ENCODE measurements around the gene FAM222A. TPM values are rescaled to one million over a fixed set of nuclear protein-coding genes. Genes with fewer than 3 reads are reported as not detected.

FAM222A gene
- total RNA-seq, 1 experiment from 2014 or later: 12.8 TPM

GRCh38 chr12:109726511-109727038 lies 12.9 kb downstream of the FAM222A start:
- CTCF ChIA-PET: no interaction called here
- in situ Hi-C loops (cut with HindIII; ENCODE audit: low pct_unique_long_range_greater_than_20kb, low sequenced_read_pairs): no loop called here
- intact Hi-C loops (cut with micrococcal nuclease; ENCODE audit: unreplicated experiment): no loop called here
- Histone ChIP-seq H3K27ac (ENCODE audit: low read length) (no peak overlapping the region), H3K9me3 (ENCODE audit: control insufficient read depth, insufficient read depth, low read depth, low read length) (no peaks in the 10 kb centered on the region), H3K36me3 (ENCODE audit: control insufficient read depth, insufficient read depth, low read length) (no peaks in the 10 kb centered on the region), H3K4me3 (ENCODE audit: low read depth in 2 of 2, low read length in 2 of 2) (no peak overlapping the region), H3K4me1 (ENCODE audit: control insufficient read depth, insufficient read depth, low read length) (no peaks in the 10 kb centered on the region), H3K27me3 (ENCODE audit: control insufficient read depth, insufficient read depth, low read length) (no peaks in the 10 kb centered on the region)
- ATAC-seq (no peak), DNase-seq (ENCODE audit: low read depth, low spot score) (no peak)
- POLR2A ChIA-PET: no interaction called here
- TF ChIP-seq TCF7L2 (IDR thresholded peaks at IDR 0.05; ENCODE audit: low read depth, low read length): no peak
- TF ChIP-seq, protein P1, sequence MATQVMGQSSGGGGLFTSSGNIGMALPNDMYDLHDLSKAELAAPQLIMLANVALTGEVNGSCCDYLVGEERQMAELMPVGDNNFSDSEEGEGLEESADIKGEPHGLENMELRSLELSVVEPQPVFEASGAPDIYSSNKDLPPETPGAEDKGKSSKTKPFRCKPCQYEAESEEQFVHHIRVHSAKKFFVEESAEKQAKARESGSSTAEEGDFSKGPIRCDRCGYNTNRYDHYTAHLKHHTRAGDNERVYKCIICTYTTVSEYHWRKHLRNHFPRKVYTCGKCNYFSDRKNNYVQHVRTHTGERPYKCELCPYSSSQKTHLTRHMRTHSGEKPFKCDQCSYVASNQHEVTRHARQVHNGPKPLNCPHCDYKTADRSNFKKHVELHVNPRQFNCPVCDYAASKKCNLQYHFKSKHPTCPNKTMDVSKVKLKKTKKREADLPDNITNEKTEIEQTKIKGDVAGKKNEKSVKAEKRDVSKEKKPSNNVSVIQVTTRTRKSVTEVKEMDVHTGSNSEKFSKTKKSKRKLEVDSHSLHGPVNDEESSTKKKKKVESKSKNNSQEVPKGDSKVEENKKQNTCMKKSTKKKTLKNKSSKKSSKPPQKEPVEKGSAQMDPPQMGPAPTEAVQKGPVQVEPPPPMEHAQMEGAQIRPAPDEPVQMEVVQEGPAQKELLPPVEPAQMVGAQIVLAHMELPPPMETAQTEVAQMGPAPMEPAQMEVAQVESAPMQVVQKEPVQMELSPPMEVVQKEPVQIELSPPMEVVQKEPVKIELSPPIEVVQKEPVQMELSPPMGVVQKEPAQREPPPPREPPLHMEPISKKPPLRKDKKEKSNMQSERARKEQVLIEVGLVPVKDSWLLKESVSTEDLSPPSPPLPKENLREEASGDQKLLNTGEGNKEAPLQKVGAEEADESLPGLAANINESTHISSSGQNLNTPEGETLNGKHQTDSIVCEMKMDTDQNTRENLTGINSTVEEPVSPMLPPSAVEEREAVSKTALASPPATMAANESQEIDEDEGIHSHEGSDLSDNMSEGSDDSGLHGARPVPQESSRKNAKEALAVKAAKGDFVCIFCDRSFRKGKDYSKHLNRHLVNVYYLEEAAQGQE (IDR thresholded peaks at IDR 0.05; ENCODE audit: insufficient read depth in 1 of 2, low read depth in 2 of 2, low read length in 1 of 2): no peak
- TF ChIP-seq SIN3A (IDR thresholded peaks at IDR 0.05; ENCODE audit: borderline replicate concordance, insufficient read depth, low read depth, low read length): no peak
- TF ChIP-seq POLR2AphosphoS5 (IDR thresholded peaks at IDR 0.05; ENCODE audit: low read depth, low read length): no peak
- TF ChIP-seq CTCF (IDR thresholded peaks at IDR 0.05): no peak
- no TSS peak for BruUV-seq (replicated peaks)

DNA sequence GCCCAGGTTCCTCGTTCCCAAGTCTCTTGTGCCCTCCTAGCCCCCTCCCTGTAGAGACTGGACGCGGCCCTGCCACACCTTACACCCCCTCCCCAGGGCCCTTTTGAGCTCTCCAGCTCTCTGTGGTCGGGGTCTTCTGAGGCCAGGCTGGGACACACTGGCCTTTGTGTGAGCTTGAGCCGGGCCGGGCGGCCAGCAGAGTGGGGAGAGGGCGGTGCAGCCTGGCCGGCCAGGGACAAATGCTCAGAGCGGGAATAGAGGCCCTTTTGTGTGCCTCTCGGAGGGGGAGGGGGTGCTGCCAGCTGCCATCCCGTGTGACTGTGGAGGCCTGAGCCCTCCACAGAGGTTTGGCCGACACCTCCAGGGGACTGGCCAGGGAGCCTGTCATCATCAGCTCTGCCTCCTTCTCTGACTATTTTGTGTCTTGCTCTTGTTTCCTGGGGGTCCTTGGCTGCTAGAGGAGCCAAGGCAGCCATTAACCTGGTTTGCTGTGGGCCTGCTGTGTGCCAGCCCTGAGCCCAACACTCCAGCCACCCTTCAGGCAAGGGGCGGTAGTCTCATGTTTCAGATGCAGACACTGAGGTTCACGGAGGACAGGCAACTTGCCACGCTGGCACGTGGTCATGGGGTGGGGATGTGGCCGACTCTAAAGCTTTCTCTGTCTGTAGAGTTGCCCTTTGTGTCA lies 13.6 kb downstream of the FAM222A start:
- no peaks in the 10 kb centered on the region for H3K36me3 ChIP-seq (ENCODE audit: control insufficient read depth, insufficient read depth, low read length)
- no peaks in the 10 kb centered on the region for H3K9me3 ChIP-seq (ENCODE audit: control insufficient read depth, insufficient read depth, low read depth, low read length)
- no peak overlapping the region for H3K4me3 ChIP-seq (ENCODE audit: low read depth in 2 of 2, low read length in 2 of 2)
- intact Hi-C loops (cut with micrococcal nuclease; ENCODE audit: unreplicated experiment) (no loop called here), in situ Hi-C loops (cut with HindIII; ENCODE audit: low pct_unique_long_range_greater_than_20kb, low sequenced_read_pairs) (no loop called here)
- TF ChIP-seq POLR2AphosphoS5 (IDR thresholded peaks at IDR 0.05; ENCODE audit: low read depth, low read length): no peak
- TF ChIP-seq TCF7L2 (IDR thresholded peaks at IDR 0.05; ENCODE audit: low read depth, low read length): no peak
- no peak for TF ChIP-seq SIN3A (IDR thresholded peaks at IDR 0.05; ENCODE audit: borderline replicate concordance, insufficient read depth, low read depth, low read length)
- TF ChIP-seq, protein P1 (IDR thresholded peaks at IDR 0.05; ENCODE audit: insufficient read depth in 1 of 2, low read depth in 2 of 2, low read length in 1 of 2): no peak
- no peak for TF ChIP-seq CTCF (IDR thresholded peaks at IDR 0.05)
- ChIA-PET CTCF (no interaction called here), POLR2A (no interaction called here)
- DNase-seq (ENCODE audit: low read depth, low spot score) (no peak), ATAC-seq (no peak)
- no peak overlapping the region for H3K27ac ChIP-seq (ENCODE audit: low read length)
- BruUV-seq (replicated peaks): no TSS peak
- no peaks in the 10 kb centered on the region for H3K27me3 ChIP-seq (ENCODE audit: control insufficient read depth, insufficient read depth, low read length)
- H3K4me1 ChIP-seq (ENCODE audit: control insufficient read depth, insufficient read depth, low read length): no peaks in the 10 kb centered on the region
